Fibroblast of villous mesenchyme (primary cell): Measurements from ENCODE around the gene ESR2. TPM values are rescaled to one million over a fixed set of nuclear protein-coding genes. Genes with fewer than 3 reads are reported as not detected.
"Not testable (repeated sequence)": the region's sequence is repeated elsewhere in the genome, so short reads cannot be mapped to it uniquely, and the experiment has no call there.

Experiments used
- DNase-seq: peaks from one replicate; pipeline ENCODE4 v3.0.0-alpha.2; 2010; ENCODE audit warnings: low read depth
- H3K4me3 ChIP-seq: 2 replicates; pipeline ENCODE4 v1.5.1; 2011; ENCODE audit warnings: low read depth, mild to moderate bottlenecking, low read length
- small RNA-seq: library from RNA; depleted of rRNA; stranded (forward); fragments of <200 nt; gene quantifications from one replicate; pipeline ENCODE3, GENCODE V24; 2012
- total RNA-seq: library from RNA; depleted of rRNA; stranded (reverse); fragments of >200 nt; gene quantifications from 2 replicates; pipeline ENCODE4 v1.2.3, GENCODE V29; 2012
- TF ChIP-seq, protein P1 (sequence below): IDR thresholded peaks from 2 replicates; pipeline ENCODE4 v1.5.1; 2012; ENCODE audit warnings: low read depth, mild to moderate bottlenecking, low read length; ENCODE audit not compliant: insufficient read depth

The ESR2 gene
- total RNA-seq, 1 donor = not detected

- no peak overlapping the region for H3K4me3 ChIP-seq
- TF ChIP-seq, protein P1, sequence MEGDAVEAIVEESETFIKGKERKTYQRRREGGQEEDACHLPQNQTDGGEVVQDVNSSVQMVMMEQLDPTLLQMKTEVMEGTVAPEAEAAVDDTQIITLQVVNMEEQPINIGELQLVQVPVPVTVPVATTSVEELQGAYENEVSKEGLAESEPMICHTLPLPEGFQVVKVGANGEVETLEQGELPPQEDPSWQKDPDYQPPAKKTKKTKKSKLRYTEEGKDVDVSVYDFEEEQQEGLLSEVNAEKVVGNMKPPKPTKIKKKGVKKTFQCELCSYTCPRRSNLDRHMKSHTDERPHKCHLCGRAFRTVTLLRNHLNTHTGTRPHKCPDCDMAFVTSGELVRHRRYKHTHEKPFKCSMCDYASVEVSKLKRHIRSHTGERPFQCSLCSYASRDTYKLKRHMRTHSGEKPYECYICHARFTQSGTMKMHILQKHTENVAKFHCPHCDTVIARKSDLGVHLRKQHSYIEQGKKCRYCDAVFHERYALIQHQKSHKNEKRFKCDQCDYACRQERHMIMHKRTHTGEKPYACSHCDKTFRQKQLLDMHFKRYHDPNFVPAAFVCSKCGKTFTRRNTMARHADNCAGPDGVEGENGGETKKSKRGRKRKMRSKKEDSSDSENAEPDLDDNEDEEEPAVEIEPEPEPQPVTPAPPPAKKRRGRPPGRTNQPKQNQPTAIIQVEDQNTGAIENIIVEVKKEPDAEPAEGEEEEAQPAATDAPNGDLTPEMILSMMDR = no peak
- no peak for DNase-seq
These were observed 255.2 kb downstream of the ESR2 start for GRCh38 chr14:64038841-64039542.

DNA sequence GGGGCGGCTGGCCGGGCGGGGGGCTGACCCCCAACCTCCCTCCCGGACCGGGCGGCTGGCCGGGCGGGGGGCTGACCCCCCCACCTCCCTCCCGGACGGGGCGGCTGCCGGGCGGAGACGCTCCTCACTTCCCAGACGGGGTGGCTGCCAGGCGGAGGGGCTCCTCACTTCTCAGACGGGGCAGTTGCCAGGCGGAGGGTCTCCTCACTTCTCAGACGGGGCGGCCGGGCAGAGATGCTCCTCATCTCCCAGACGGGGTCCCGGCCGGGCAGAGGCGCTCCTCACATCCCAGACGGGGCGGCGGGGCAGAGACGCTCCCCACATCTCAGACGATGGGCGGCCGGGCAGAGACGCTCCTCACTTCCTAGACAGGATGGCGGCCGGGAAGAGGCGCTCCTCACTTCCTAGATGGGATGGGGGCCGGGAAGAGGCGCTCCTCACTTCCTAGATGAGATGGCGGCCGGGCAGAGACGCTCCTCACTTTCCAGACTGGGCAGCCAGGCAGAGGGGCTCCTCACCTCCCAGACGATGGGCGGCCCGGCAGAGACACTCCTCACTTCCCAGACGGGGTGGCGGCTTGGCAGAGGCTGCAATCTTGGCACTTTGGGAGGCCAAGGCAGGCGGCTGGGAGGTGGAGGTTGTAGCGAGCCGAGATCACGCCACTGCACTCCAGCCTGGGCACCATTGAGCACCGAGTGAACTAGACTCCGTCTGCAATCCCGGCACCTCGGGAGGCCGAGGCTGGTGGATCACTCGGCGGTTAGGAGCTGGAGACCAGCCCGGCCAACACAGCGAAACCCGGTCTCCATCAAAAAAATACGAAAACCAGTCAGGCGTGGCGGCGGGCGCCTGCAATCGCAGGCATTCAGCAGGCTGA is 256.1 kb downstream of the ESR2 start:
- DNase-seq, H3K4me3 ChIP-seq: not testable (repeated sequence)

DNA sequence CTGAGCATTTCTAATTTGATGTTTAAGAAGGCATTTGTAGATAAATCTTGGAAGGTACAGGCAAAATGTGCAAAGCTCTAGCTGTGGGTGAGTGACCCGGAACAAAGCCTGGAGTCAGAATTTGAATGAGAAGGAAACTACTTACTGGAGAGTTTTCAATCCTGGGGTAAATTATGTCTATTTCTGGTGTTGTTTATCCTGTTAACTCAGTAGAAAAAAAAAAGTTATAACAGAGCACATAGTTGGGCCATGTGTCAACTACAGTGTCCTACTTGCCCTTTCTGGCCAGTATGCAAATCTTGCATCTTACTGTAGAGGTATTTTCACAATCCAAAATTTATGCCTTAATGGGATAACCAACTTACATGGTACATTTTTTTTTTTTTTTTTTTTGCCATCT is 259.0 kb downstream of the ESR2 start:
- DNase-seq = peak; percentile 61
- H3K4me3 ChIP-seq = no peak overlapping the region
- TF ChIP-seq, protein P1 = no peak

Small RNA genes within 50 kb of the gene (small RNA-seq; reads per million reads assigned to genes)
- gene MIR548H1 = 0.28 reads per million

Other genes with a start within 250 kb of the ESR2 start
- 30.9 and 53.1 TPM in 2 replicates for gene MTHFD1, start 94.0 kb upstream of the ESR2 start, total RNA-seq
- 1.9 and 3.0 TPM in 2 replicates for gene AKAP5, start 171.1 kb upstream of the ESR2 start, total RNA-seq
- 8.6 and 9.0 TPM in 2 replicates for gene ZBTB25, start 209.5 kb upstream of the ESR2 start, total RNA-seq
- gene ZBTB1, start 210.4 kb upstream of the ESR2 start, total RNA-seq = 52.8 and 83.8 TPM in 2 replicates
- gene HSPA2, start 246.4 kb upstream of the ESR2 start, total RNA-seq = 83.4 and 165 TPM in 2 replicates